ENCODE results near the gene NR2C1.
"Not testable (repeated sequence)": the region's sequence is repeated elsewhere in the genome, so short reads cannot be mapped to it uniquely, and the experiment has no call there.

Gene NR2C1

GRCh38 chr12:95104919-95105452 lies 31.6 kb upstream of the NR2C1 start:
- H3K27me3 ChIP-seq (ENCODE audit: control insufficient read depth in 2 of 2, insufficient read depth in 2 of 2, low read length in 2 of 2) = no peaks in the 10 kb centered on the region
- H3K9me3 ChIP-seq (ENCODE audit: control insufficient read depth in 2 of 2, low read length in 2 of 2) = no peaks in the 10 kb centered on the region
- H3K36me3 ChIP-seq (ENCODE audit: control insufficient read depth in 2 of 2, insufficient read depth in 2 of 2, low read length in 2 of 2) = peaks cover 5 to 13% of the 10 kb centered on the region in 2 donors

GRCh38 chr12:95102916-95103671 lies 29.7 kb upstream of the NR2C1 start:
- H3K4me3 ChIP-seq (ENCODE audit: low read length in 2 of 2) = no peak overlapping the region
- no peaks in the 10 kb centered on the region for H3K27me3 ChIP-seq (ENCODE audit: control insufficient read depth in 2 of 2, insufficient read depth in 2 of 2, low read length in 2 of 2)
- H3K27ac ChIP-seq (ENCODE audit: low read depth in 2 of 2, low read length in 2 of 2) = peak overlapping the region; percentile 1 to 47
- no peaks in the 10 kb centered on the region for H3K9me3 ChIP-seq (ENCODE audit: control insufficient read depth in 2 of 2, low read length in 2 of 2)
- H3K4me1 ChIP-seq (ENCODE audit: control insufficient read depth in 2 of 2, insufficient read depth in 2 of 2, low read length in 2 of 2) = peaks cover 3 to 13% of the 10 kb centered on the region in 2 donors
- peaks cover 4 to 10% of the 10 kb centered on the region in 2 donors for H3K36me3 ChIP-seq (ENCODE audit: control insufficient read depth in 2 of 2, insufficient read depth in 2 of 2, low read length in 2 of 2)
- H3K9ac ChIP-seq (ENCODE audit: low read depth in 1 of 2, low read length in 2 of 2) = no peak overlapping the region

More at GRCh38 chr12:95104919-95105452, 31.6 kb upstream of the NR2C1 start:
- Histone ChIP-seq H3K4me3 (ENCODE audit: low read length in 2 of 2) (no peak overlapping the region), H3K4me1 (ENCODE audit: control insufficient read depth in 2 of 2, insufficient read depth in 2 of 2, low read length in 2 of 2) (peaks cover 3 to 13% of the 10 kb centered on the region in 2 donors), H3K9ac (ENCODE audit: low read depth in 1 of 2, low read length in 2 of 2) (no peak overlapping the region), H3K27ac (ENCODE audit: low read depth in 2 of 2, low read length in 2 of 2) (no peak overlapping the region)

- not testable (repeated sequence) for H3K27ac ChIP-seq (ENCODE audit: low read depth in 2 of 2, low read length in 2 of 2); H3K9ac ChIP-seq (ENCODE audit: low read depth in 1 of 2, low read length in 2 of 2); H3K9me3 ChIP-seq (ENCODE audit: control insufficient read depth in 2 of 2, low read length in 2 of 2); H3K27me3 ChIP-seq (ENCODE audit: control insufficient read depth in 2 of 2, insufficient read depth in 2 of 2, low read length in 2 of 2); H3K4me3 ChIP-seq (ENCODE audit: low read length in 2 of 2)
- Histone ChIP-seq H3K36me3 (ENCODE audit: control insufficient read depth in 2 of 2, insufficient read depth in 2 of 2, low read length in 2 of 2) (peaks cover 0 to 10% of the 10 kb centered on the region in 2 donors), H3K4me1 (ENCODE audit: control insufficient read depth in 2 of 2, insufficient read depth in 2 of 2, low read length in 2 of 2) (peaks cover 3 to 13% of the 10 kb centered on the region in 2 donors)
These were observed 28.5 kb upstream of the NR2C1 start for GRCh38 chr12:95101957-95102356.

- peaks cover 3 to 13% of the 10 kb centered on the region in 2 donors for H3K4me1 ChIP-seq (ENCODE audit: control insufficient read depth in 2 of 2, insufficient read depth in 2 of 2, low read length in 2 of 2)
- no peaks in the 10 kb centered on the region for H3K9me3 ChIP-seq (ENCODE audit: control insufficient read depth in 2 of 2, low read length in 2 of 2)
- H3K27ac ChIP-seq (ENCODE audit: low read depth in 2 of 2, low read length in 2 of 2) = no peak overlapping the region
- no peak overlapping the region for H3K9ac ChIP-seq (ENCODE audit: low read depth in 1 of 2, low read length in 2 of 2)
- no peak overlapping the region for H3K4me3 ChIP-seq (ENCODE audit: low read length in 2 of 2)
- peaks cover 0 to 10% of the 10 kb centered on the region in 2 donors for H3K36me3 ChIP-seq (ENCODE audit: control insufficient read depth in 2 of 2, insufficient read depth in 2 of 2, low read length in 2 of 2)
- no peaks in the 10 kb centered on the region for H3K27me3 ChIP-seq (ENCODE audit: control insufficient read depth in 2 of 2, insufficient read depth in 2 of 2, low read length in 2 of 2)
These were observed 27.1 kb upstream of the NR2C1 start for GRCh38 chr12:95100264-95101190.

- Histone ChIP-seq H3K27ac (ENCODE audit: low read depth in 2 of 2, low read length in 2 of 2) (no peak overlapping the region), H3K9me3 (ENCODE audit: control insufficient read depth in 2 of 2, low read length in 2 of 2) (no peaks in the 10 kb centered on the region)
These were observed 25.9 kb upstream of the NR2C1 start for GRCh38 chr12:95099270-95099790.

GRCh38 chr12:95096852-95097251 lies 23.4 kb upstream of the NR2C1 start:
- no peak overlapping the region for H3K9ac ChIP-seq (ENCODE audit: low read depth in 1 of 2, low read length in 2 of 2)
- H3K27me3 ChIP-seq (ENCODE audit: control insufficient read depth in 2 of 2, insufficient read depth in 2 of 2, low read length in 2 of 2) = no peaks in the 10 kb centered on the region
- peaks cover 0 to 2% of the 10 kb centered on the region in 2 donors for H3K4me1 ChIP-seq (ENCODE audit: control insufficient read depth in 2 of 2, insufficient read depth in 2 of 2, low read length in 2 of 2)
- peaks cover 5 to 10% of the 10 kb centered on the region in 2 donors for H3K36me3 ChIP-seq (ENCODE audit: control insufficient read depth in 2 of 2, insufficient read depth in 2 of 2, low read length in 2 of 2)
- H3K27ac ChIP-seq (ENCODE audit: low read depth in 2 of 2, low read length in 2 of 2) = no peak overlapping the region
- H3K9me3 ChIP-seq (ENCODE audit: control insufficient read depth in 2 of 2, low read length in 2 of 2) = no peaks in the 10 kb centered on the region
- H3K4me3 ChIP-seq (ENCODE audit: low read length in 2 of 2) = no peak overlapping the region

More at GRCh38 chr12:95099270-95099790, 25.9 kb upstream of the NR2C1 start:
- Histone ChIP-seq H3K36me3 (ENCODE audit: control insufficient read depth in 2 of 2, insufficient read depth in 2 of 2, low read length in 2 of 2) (peaks cover 0 to 10% of the 10 kb centered on the region in 2 donors), H3K27me3 (ENCODE audit: control insufficient read depth in 2 of 2, insufficient read depth in 2 of 2, low read length in 2 of 2) (no peaks in the 10 kb centered on the region), H3K4me3 (ENCODE audit: low read length in 2 of 2) (no peak overlapping the region), H3K9ac (ENCODE audit: low read depth in 1 of 2, low read length in 2 of 2) (no peak overlapping the region), H3K4me1 (ENCODE audit: control insufficient read depth in 2 of 2, insufficient read depth in 2 of 2, low read length in 2 of 2) (peaks cover 3 to 13% of the 10 kb centered on the region in 2 donors)

- Histone ChIP-seq H3K4me3 (ENCODE audit: low read length in 2 of 2) (no peak overlapping the region), H3K27me3 (ENCODE audit: control insufficient read depth in 2 of 2, insufficient read depth in 2 of 2, low read length in 2 of 2) (no peaks in the 10 kb centered on the region), H3K27ac (ENCODE audit: low read depth in 2 of 2, low read length in 2 of 2) (no peak overlapping the region), H3K4me1 (ENCODE audit: control insufficient read depth in 2 of 2, insufficient read depth in 2 of 2, low read length in 2 of 2) (peaks cover 0 to 2% of the 10 kb centered on the region in 2 donors), H3K9ac (ENCODE audit: low read depth in 1 of 2, low read length in 2 of 2) (no peak overlapping the region), H3K36me3 (ENCODE audit: control insufficient read depth in 2 of 2, insufficient read depth in 2 of 2, low read length in 2 of 2) (peaks cover 5 to 13% of the 10 kb centered on the region in 2 donors), H3K9me3 (ENCODE audit: control insufficient read depth in 2 of 2, low read length in 2 of 2) (no peaks in the 10 kb centered on the region)
These were observed 23.0 kb upstream of the NR2C1 start for GRCh38 chr12:95096378-95096777.

- H3K27ac ChIP-seq (ENCODE audit: low read depth in 2 of 2, low read length in 2 of 2); H3K4me1 ChIP-seq (ENCODE audit: control insufficient read depth in 2 of 2, insufficient read depth in 2 of 2, low read length in 2 of 2); H3K27me3 ChIP-seq (ENCODE audit: control insufficient read depth in 2 of 2, insufficient read depth in 2 of 2, low read length in 2 of 2); H3K4me3 ChIP-seq (ENCODE audit: low read length in 2 of 2); H3K9me3 ChIP-seq (ENCODE audit: control insufficient read depth in 2 of 2, low read length in 2 of 2); H3K9ac ChIP-seq (ENCODE audit: low read depth in 1 of 2, low read length in 2 of 2): not testable (repeated sequence)
- H3K36me3 ChIP-seq (ENCODE audit: control insufficient read depth in 2 of 2, insufficient read depth in 2 of 2, low read length in 2 of 2) = peaks cover 5 to 13% of the 10 kb centered on the region in 2 donors
These were observed 22.4 kb upstream of the NR2C1 start for GRCh38 chr12:95095866-95096265.

- Histone ChIP-seq H3K27ac (ENCODE audit: low read depth in 2 of 2, low read length in 2 of 2) (no peak overlapping the region), H3K9ac (ENCODE audit: low read depth in 1 of 2, low read length in 2 of 2) (no peak overlapping the region), H3K4me3 (ENCODE audit: low read length in 2 of 2) (no peak overlapping the region), H3K4me1 (ENCODE audit: control insufficient read depth in 2 of 2, insufficient read depth in 2 of 2, low read length in 2 of 2) (no peaks in the 10 kb centered on the region), H3K36me3 (ENCODE audit: control insufficient read depth in 2 of 2, insufficient read depth in 2 of 2, low read length in 2 of 2) (peaks cover 5 to 16% of the 10 kb centered on the region in 2 donors), H3K27me3 (ENCODE audit: control insufficient read depth in 2 of 2, insufficient read depth in 2 of 2, low read length in 2 of 2) (no peaks in the 10 kb centered on the region), H3K9me3 (ENCODE audit: control insufficient read depth in 2 of 2, low read length in 2 of 2) (no peaks in the 10 kb centered on the region)
These were observed 16.0 kb upstream of the NR2C1 start for GRCh38 chr12:95089462-95089861.

Data from mucosa of rectum (tissue), 2 donors.